GM18909 (cell line): Measurements from ENCODE around the gene HJV.
A peak's percentile ranks its signal among the peaks of the same experiment; 100 is the strongest.
"Not testable (repeated sequence)": the region's sequence is repeated elsewhere in the genome, so short reads cannot be mapped to it uniquely, and the experiment has no call there.

ENCODE experiments used
- ATAC-seq: cut with Tn5 transposase; IDR thresholded peaks from one replicate; pipeline ENCODE4 v1.9.1; 2021; ENCODE audit warnings: mild to moderate bottlenecking; ENCODE audit not compliant: unreplicated experiment, poor library complexity

HJV gene

GRCh38 chr1:146021622-146022402 is at the start of gene HJV:
Gene HJV (minus strand): TSS chr1:146021735. CDS start chr1:146020231, 1,504 bp downstream.
- ATAC-seq, result no peak

GRCh38 chr1:146059148-146059547 is 37.6 kb upstream of the HJV start:
- ATAC-seq, result not testable (repeated sequence)

GRCh38 chr1:146051852-146052676 is 30.5 kb upstream of the HJV start:
- ATAC-seq, result peak; percentile 76

- ATAC-seq, result no peak
Measured at GRCh38 chr1:146051452-146051851, 29.9 kb upstream of the HJV start.

- not testable (repeated sequence) for ATAC-seq
Measured at GRCh38 chr1:146050652-146050963, 29.1 kb upstream of the HJV start.

- not testable (repeated sequence) for ATAC-seq
Measured at GRCh38 chr1:146049866-146050651, 28.5 kb upstream of the HJV start.

GRCh38 chr1:146049436-146049835 is 27.9 kb upstream of the HJV start:
- no peak for ATAC-seq

GRCh38 chr1:146048514-146049115 is 27.1 kb upstream of the HJV start:
- ATAC-seq, result not testable (repeated sequence)

- ATAC-seq, result no peak
Measured at GRCh38 chr1:146046664-146047063, 25.1 kb upstream of the HJV start.

GRCh38 chr1:146039844-146040194 is 18.3 kb upstream of the HJV start:
- no peak for ATAC-seq

- peak; percentile 29 for ATAC-seq
Measured at GRCh38 chr1:146036965-146037646, 15.6 kb upstream of the HJV start.

GRCh38 chr1:146036241-146036964 is 14.9 kb upstream of the HJV start:
- ATAC-seq, result no peak

- no peak for ATAC-seq
Measured at GRCh38 chr1:146035048-146035423, 13.5 kb upstream of the HJV start.

- no peak for ATAC-seq
Measured at GRCh38 chr1:146032631-146033219, 11.2 kb upstream of the HJV start.

GRCh38 chr1:146031476-146031875 is 9.9 kb upstream of the HJV start:
- no peak for ATAC-seq

- ATAC-seq, result no peak
Measured at GRCh38 chr1:146029117-146029516, 7.6 kb upstream of the HJV start.

- ATAC-seq, result not testable (repeated sequence)
Measured at GRCh38 chr1:146026650-146027049, 5.1 kb upstream of the HJV start.

- ATAC-seq, result not testable (repeated sequence)
Measured at GRCh38 chr1:146025787-146026495, 4.4 kb upstream of the HJV start.
